H9 (cell line): ENCODE data around the gene ATP1A2. TPM values are rescaled to one million over a fixed set of nuclear protein-coding genes. Genes with fewer than 3 reads are reported as not detected.

Experiments used
- DNase-seq: peaks from one replicate; pipeline ENCODE4 v3.0.0-alpha.2; 2017
- H2AFZ ChIP-seq: one replicate; pipeline ENCODE4 v1.6.1; 2013; ENCODE audit warnings: mild to moderate bottlenecking, low read length, control low read depth, moderate library complexity
- H2AK5ac ChIP-seq: 2 replicates; pipeline ENCODE4 v1.6.1; 2013; ENCODE audit warnings: low read length, control low read depth, mixed read lengths; ENCODE audit not compliant: insufficient read length
- H2BK120ac ChIP-seq: one replicate; pipeline ENCODE4 v1.6.1; 2013; ENCODE audit warnings: low read depth, mild to moderate bottlenecking, low read length, control low read depth, inconsistent platforms; ENCODE audit not compliant: poor library complexity, severe bottlenecking
- H2BK12ac ChIP-seq: 2 replicates; pipeline ENCODE4 v1.6.1; 2013; ENCODE audit warnings: low read length, control low read depth, mixed read lengths, low read depth; ENCODE audit not compliant: insufficient read length
- H2BK15ac ChIP-seq: 2 replicates; pipeline ENCODE4 v1.6.1; 2013; ENCODE audit warnings: low read depth, low read length, control low read depth
- H2BK20ac ChIP-seq: one replicate; pipeline ENCODE4 v1.6.1; 2013; ENCODE audit warnings: low read depth, mild to moderate bottlenecking, low read length, control low read depth, inconsistent platforms; ENCODE audit not compliant: poor library complexity, severe bottlenecking
- H2BK5ac ChIP-seq: 2 replicates; pipeline ENCODE4 v1.6.1; 2013; ENCODE audit warnings: low read length, control low read depth, mixed read lengths; ENCODE audit not compliant: insufficient read length
- H3K14ac ChIP-seq: 2 replicates; pipeline ENCODE4 v1.6.1; 2013; ENCODE audit warnings: low read length, control low read depth; ENCODE audit not compliant: insufficient read depth
- H3K18ac ChIP-seq: 2 replicates; pipeline ENCODE4 v1.6.1; 2013; ENCODE audit warnings: low read depth, mild to moderate bottlenecking, mixed read lengths, low read length, control low read depth; ENCODE audit not compliant: insufficient read length
- H3K23ac ChIP-seq: 2 replicates; pipeline ENCODE4 v1.6.1; 2013; ENCODE audit warnings: low read length, control low read depth, mixed read lengths, low read depth; ENCODE audit not compliant: insufficient read length
- H3K23me2 ChIP-seq: 2 replicates; pipeline ENCODE4 v1.6.1; 2013; ENCODE audit warnings: low read depth, mild to moderate bottlenecking, mixed read lengths, low read length, control low read depth; ENCODE audit not compliant: insufficient read length, poor library complexity, severe bottlenecking
- H3K27ac ChIP-seq: 2 replicates; pipeline ENCODE4 v1.5.1; 2013; ENCODE audit warnings: low read length, control low read depth, mixed read lengths, low read depth; ENCODE audit not compliant: insufficient read length
- H3K27me3 ChIP-seq: 2 replicates; pipeline ENCODE4 v1.6.1; 2013; ENCODE audit warnings: low read length, control low read depth, inconsistent platforms; ENCODE audit not compliant: insufficient read depth
- H3K4ac ChIP-seq: 2 replicates; pipeline ENCODE4 v1.6.1; 2013; ENCODE audit warnings: low read depth, mild to moderate bottlenecking, control low read depth, inconsistent platforms, low read length, moderate library complexity
- H3K4me1 ChIP-seq: 2 replicates; pipeline ENCODE4 v1.6.1; 2013; ENCODE audit warnings: low read length, control low read depth, inconsistent platforms; ENCODE audit not compliant: insufficient read depth
- H3K4me2 ChIP-seq: 2 replicates; pipeline ENCODE4 v1.6.1; 2013; ENCODE audit warnings: low read length, control low read depth, mixed read lengths; ENCODE audit not compliant: insufficient read length, insufficient read depth
- H3K56ac ChIP-seq: 2 replicates; pipeline ENCODE4 v1.6.1; 2013; ENCODE audit warnings: low read depth, mild to moderate bottlenecking, mixed read lengths, low read length, control low read depth; ENCODE audit not compliant: insufficient read length
- H3K79me1 ChIP-seq: 2 replicates; pipeline ENCODE4 v1.6.1; 2013; ENCODE audit warnings: low read depth, mild to moderate bottlenecking, moderate library complexity, low read length, control low read depth, inconsistent platforms; ENCODE audit not compliant: insufficient read depth, poor library complexity, severe bottlenecking
- H3K79me2 ChIP-seq: 2 replicates; pipeline ENCODE4 v1.6.1; 2013; ENCODE audit warnings: low read length, control low read depth, inconsistent platforms; ENCODE audit not compliant: insufficient read depth
- H3K9ac ChIP-seq: 2 replicates; pipeline ENCODE4 v1.6.1; 2013; ENCODE audit warnings: low read length, control low read depth, mixed read lengths; ENCODE audit not compliant: insufficient read length; ENCODE audit errors: extremely low read depth
- H3K9me3 ChIP-seq: one replicate; pipeline ENCODE4 v1.6.1; 2013; ENCODE audit warnings: low read depth, low read length, inconsistent platforms; ENCODE audit not compliant: control insufficient read depth
- H3T11ph ChIP-seq: one replicate; pipeline ENCODE4 v1.6.1; 2013; ENCODE audit warnings: mild to moderate bottlenecking, low read length, control low read depth, inconsistent platforms
- H4K20me1 ChIP-seq: one replicate; pipeline ENCODE4 v1.6.1; 2013; ENCODE audit not compliant: control insufficient read depth, insufficient read length, insufficient read depth
- H4K5ac ChIP-seq: 2 replicates; pipeline ENCODE4 v1.6.1; 2013; ENCODE audit warnings: low read depth, mild to moderate bottlenecking, mixed read lengths, low read length, control low read depth; ENCODE audit not compliant: insufficient read length
- H4K8ac ChIP-seq: replicated peaks from 2 replicates; pipeline ENCODE4 v1.6.1; 2013; ENCODE audit warnings: low read length, control low read depth, mixed read lengths, low read depth; ENCODE audit not compliant: insufficient read length
- H4K91ac ChIP-seq: 2 replicates; pipeline ENCODE4 v1.6.1; 2013; ENCODE audit warnings: low read depth, mild to moderate bottlenecking, moderate library complexity, mixed read lengths, low read length, control low read depth; ENCODE audit not compliant: insufficient read length
- H3K27ac Mint-ChIP-seq, 3 experiments: 2 replicates in 2 of 3; 3 replicates in 1 of 3; pipeline ENCODE4 v1.8.0; 2020 to 2021; ENCODE audit warnings: mixed read lengths in 3 of 3, mild to moderate bottlenecking in 1 of 3, moderate library complexity in 1 of 3
- H3K27me3 Mint-ChIP-seq: 2 replicates; pipeline ENCODE4 v1.8.0; 2021; ENCODE audit warnings: low read depth, mild to moderate bottlenecking, moderate library complexity, mixed read lengths
- H3K36me3 Mint-ChIP-seq, 3 experiments: 2 replicates in 2 of 3; 3 replicates in 1 of 3; pipeline ENCODE4 v1.8.0; 2020 to 2021; ENCODE audit warnings: low read depth in 3 of 3, mixed read lengths in 3 of 3; ENCODE audit not compliant: insufficient read depth in 1 of 3
- H3K4me1 Mint-ChIP-seq, 2 experiments: 2 replicates each; pipeline ENCODE4 v1.8.0; 2020; ENCODE audit warnings: mixed read lengths in 2 of 2
- H3K4me3 Mint-ChIP-seq, 2 experiments: 2 replicates in 1 of 2; 3 replicates in 1 of 2; pipeline ENCODE4 v1.8.0; 2020 to 2021; ENCODE audit warnings: mild to moderate bottlenecking in 2 of 2, mixed read lengths in 2 of 2, moderate library complexity in 1 of 2
- H3K9me3 Mint-ChIP-seq, 2 experiments: 2 replicates in 1 of 2; 3 replicates in 1 of 2; pipeline ENCODE4 v1.8.0; 2020; ENCODE audit warnings: mild to moderate bottlenecking in 2 of 2, mixed read lengths in 2 of 2, moderate library complexity in 1 of 2
- CTCF ChIP-seq: fragments of 200-600 bp; sonication (generic); conservative IDR thresholded peaks from 3 replicates; pipeline ENCODE4 v1.8.0; 2021; ENCODE audit warnings: antibody characterized with exemption, mild to moderate bottlenecking
- WGBS: extraction: QIAGEN DNeasy Blood & Tissue Kit; methylation state at CpG from one replicate; pipeline ENCODE4 v1.1.7; 2013; ENCODE audit warnings: missing lambda C conversion rate, low lambda C conversion rate, mixed read lengths; ENCODE audit not compliant: insufficient read length; ENCODE audit errors: extremely low coverage; 5-methylcytosine and 5-hydroxymethylcytosine counted together
- total RNA-seq: library from RNA; stranded (reverse); gene quantifications from 2 replicates; pipeline ENCODE4 v1.2.1, GENCODE V29; 2021

ATP1A2 gene
- total RNA-seq, 1 experiment from 2014 or later, result 3.0 TPM

DNA sequence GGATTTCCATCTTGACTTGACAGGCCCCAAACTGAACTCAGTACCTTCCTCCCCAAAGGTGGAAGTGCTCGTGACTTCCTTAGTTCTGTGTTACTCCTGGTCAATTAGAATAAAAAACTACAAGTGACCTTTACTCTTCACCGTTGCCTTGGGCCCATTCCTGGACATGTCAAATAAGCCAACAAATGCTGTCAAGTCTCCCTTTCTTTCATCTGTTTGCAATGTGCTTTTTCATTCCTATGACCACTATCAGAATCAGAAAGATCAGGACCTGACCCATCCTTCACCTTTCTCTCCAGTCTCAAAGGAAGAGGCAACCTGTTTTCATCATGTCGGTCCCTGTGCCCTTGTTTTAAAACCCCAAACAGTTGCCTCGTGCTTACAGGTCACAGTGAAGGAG lies 40.7 kb upstream of the ATP1A2 start:
- Histone ChIP-seq H3K4me1 (0 out of 2 replicates have a peak, but pooled peaks cover 2% of the 10 kb centered on the region), H3K79me2 (no peaks in the 10 kb centered on the region), H2BK20ac (no peak overlapping the region), H3K56ac (no peak overlapping the region), H3K27ac (no peak overlapping the region), H3K23me2 (peaks cover 5% of the 10 kb centered on the region), H3K18ac (no peak overlapping the region), H2AFZ (no peak overlapping the region), H4K5ac (no peak overlapping the region), H2BK12ac (no peak overlapping the region), H3T11ph (no peak overlapping the region), H3K79me1 (no peaks in the 10 kb centered on the region), H2BK120ac (no peak overlapping the region), H3K4me2 (no peak overlapping the region), H2AK5ac (no peak overlapping the region), H3K9ac (no peak overlapping the region), H3K23ac (no peak overlapping the region), H3K4ac (no peak overlapping the region), H4K91ac (no peak overlapping the region), H4K8ac (no peak overlapping the region), H3K9me3 (no peaks in the 10 kb centered on the region), H3K14ac (no peak overlapping the region), H4K20me1 (no peaks in the 10 kb centered on the region), H2BK15ac (no peak overlapping the region), H3K27me3 (peaks cover 4% of the 10 kb centered on the region; the same call in 1 of the 2 replicates), H2BK5ac (no peak overlapping the region)
- no peaks in the 10 kb centered on the region for H3K9me3 Mint-ChIP-seq
- TF ChIP-seq CTCF, result no peak
- peaks cover 4 to 9% of the 10 kb centered on the region in 2 experiments for H3K4me1 Mint-ChIP-seq
- no peaks in the 10 kb centered on the region for H3K36me3 Mint-ChIP-seq
- no peak overlapping the region for H3K27ac Mint-ChIP-seq
- WGBS, result no CpG with 5 or more reads among the region's 4 CpGs
- peaks cover 81% of the 10 kb centered on the region for H3K27me3 Mint-ChIP-seq
- no peak for DNase-seq
- H3K4me3 Mint-ChIP-seq, result no peak overlapping the region
